ENCODE data around the gene CRB2.

Gene CRB2

GRCh38 chr9:123355761-123356431, at the start of gene CRB2:
TSS of gene CRB2 (plus strand) at chr9:123356197. CDS start at chr9:123356261, 64 bp downstream.
- no peak for DNase-seq (ENCODE audit: insufficient read length, low spot score)
- no peak for TF ChIP-seq POLR2A (IDR thresholded peaks at IDR 0.05; ENCODE audit: low read depth, low read length)
- no peak for FAIRE-seq

GRCh38 chr9:123309611-123310010, 46.4 kb upstream of the CRB2 start:
- no peak for DNase-seq (ENCODE audit: insufficient read length, low spot score)
- TF ChIP-seq POLR2A (IDR thresholded peaks at IDR 0.05; ENCODE audit: low read depth, low read length) = no peak
- no peak for FAIRE-seq

- DNase-seq (ENCODE audit: insufficient read length, low spot score) (no peak), FAIRE-seq (no peak)
- no peak for TF ChIP-seq POLR2A (IDR thresholded peaks at IDR 0.05; ENCODE audit: low read depth, low read length)
These were observed 45.3 kb upstream of the CRB2 start for GRCh38 chr9:123310551-123311249.

- no peak for TF ChIP-seq POLR2A (IDR thresholded peaks at IDR 0.05; ENCODE audit: low read depth, low read length)
- DNase-seq (ENCODE audit: insufficient read length, low spot score) (no peak), FAIRE-seq (no peak)
These were observed 44.7 kb upstream of the CRB2 start for GRCh38 chr9:123311250-123311752.

- FAIRE-seq = no peak
These were observed 43.6 kb upstream of the CRB2 start for GRCh38 chr9:123312306-123312877.

GRCh38 chr9:123314617-123315016, 41.4 kb upstream of the CRB2 start:
- DNase-seq (ENCODE audit: insufficient read length, low spot score) (no peak), FAIRE-seq (no peak)
- TF ChIP-seq POLR2A (IDR thresholded peaks at IDR 0.05; ENCODE audit: low read depth, low read length) = no peak

More at GRCh38 chr9:123312306-123312877, 43.6 kb upstream of the CRB2 start:
- no peak for DNase-seq (ENCODE audit: insufficient read length, low spot score)
- no peak for TF ChIP-seq POLR2A (IDR thresholded peaks at IDR 0.05; ENCODE audit: low read depth, low read length)

- no peak for FAIRE-seq
- TF ChIP-seq POLR2A (IDR thresholded peaks at IDR 0.05; ENCODE audit: low read depth, low read length) = no peak
- no peak for DNase-seq (ENCODE audit: insufficient read length, low spot score)
These were observed 40.4 kb upstream of the CRB2 start for GRCh38 chr9:123315635-123316034.

- DNase-seq (ENCODE audit: insufficient read length, low spot score) (no peak), FAIRE-seq (no peak)
- no peak for TF ChIP-seq POLR2A (IDR thresholded peaks at IDR 0.05; ENCODE audit: low read depth, low read length)
These were observed 39.8 kb upstream of the CRB2 start for GRCh38 chr9:123316053-123316718.

- DNase-seq (ENCODE audit: insufficient read length, low spot score) = no peak
- no peak for FAIRE-seq
- no peak for TF ChIP-seq POLR2A (IDR thresholded peaks at IDR 0.05; ENCODE audit: low read depth, low read length)
These were observed 37.8 kb upstream of the CRB2 start for GRCh38 chr9:123318202-123318601.

GRCh38 chr9:123318961-123319421, 37.0 kb upstream of the CRB2 start:
- DNase-seq (ENCODE audit: insufficient read length, low spot score) = no peak
- no peak for FAIRE-seq

GRCh38 chr9:123319541-123320339, 36.3 kb upstream of the CRB2 start:
- no peak for TF ChIP-seq POLR2A (IDR thresholded peaks at IDR 0.05; ENCODE audit: low read depth, low read length)
- DNase-seq (ENCODE audit: insufficient read length, low spot score) (no peak), FAIRE-seq (no peak)

More at GRCh38 chr9:123318961-123319421, 37.0 kb upstream of the CRB2 start:
- no peak for TF ChIP-seq POLR2A (IDR thresholded peaks at IDR 0.05; ENCODE audit: low read depth, low read length)

- TF ChIP-seq POLR2A (IDR thresholded peaks at IDR 0.05; ENCODE audit: low read depth, low read length) = no peak
- FAIRE-seq (no peak), DNase-seq (ENCODE audit: insufficient read length, low spot score) (no peak)
These were observed 35.2 kb upstream of the CRB2 start for GRCh38 chr9:123320814-123321213.

GRCh38 chr9:123321616-123322272, 34.3 kb upstream of the CRB2 start:
- no peak for FAIRE-seq

More at GRCh38 chr9:123321616-123322272, 34.3 kb upstream of the CRB2 start:
- TF ChIP-seq POLR2A (IDR thresholded peaks at IDR 0.05; ENCODE audit: low read depth, low read length) = no peak
- no peak for DNase-seq (ENCODE audit: insufficient read length, low spot score)
